ENCODE measurements around the gene SLC39A8. TPM values are rescaled to one million over a fixed set of nuclear protein-coding genes. Genes with fewer than 3 reads are reported as not detected.

SLC39A8 gene
- total RNA-seq, 1 experiment from 2014 or later = 35.9 TPM

GRCh38 chr4:102328045-102328444, 17.2 kb downstream of the SLC39A8 start (continued):
- TF ChIP-seq ATF3 (CRISPR knock-in tag; conservative IDR thresholded peaks at IDR 0.05) = no peak
- no peak for TF ChIP-seq AR (CRISPR knock-in tag; IDR thresholded peaks at IDR 0.05)
- no peak for TF ChIP-seq FOXK1 (CRISPR knock-in tag; IDR thresholded peaks at IDR 0.05)
- TF ChIP-seq JAZF1 (CRISPR knock-in tag; IDR thresholded peaks at IDR 0.05) = no peak
- no peak for TF ChIP-seq MLX (CRISPR knock-in tag; IDR thresholded peaks at IDR 0.05)

GRCh38 chr4:102326951-102327350, 18.3 kb downstream of the SLC39A8 start:
- no peak for ATAC-seq
- CTCF ChIA-PET = no interaction called here
- Mint-ChIP-seq H3K9me3 (no peaks in the 10 kb centered on the region), H3K27me3 (ENCODE audit: low read depth) (no peaks in the 10 kb centered on the region), H3K4me1 (peaks cover 65% of the 10 kb centered on the region), H3K27ac (no peak overlapping the region; the same call in 1 of the 2 replicates), H3K4me3 (no peak overlapping the region), H3K36me3 (peaks cover 1% of the 10 kb centered on the region; the same call in 1 of the 2 replicates)
- no peak for TF ChIP-seq NR2C2 (CRISPR knock-in tag; IDR thresholded peaks at IDR 0.05)
- TF ChIP-seq NFE2L1 (CRISPR knock-in tag; IDR thresholded peaks at IDR 0.05) = no peak
- no peak for TF ChIP-seq JUN (CRISPR knock-in tag; IDR thresholded peaks at IDR 0.05)
- TF ChIP-seq KAT7 (CRISPR knock-in tag; IDR thresholded peaks at IDR 0.05; ENCODE audit: borderline replicate concordance) = no peak
- TF ChIP-seq STAT6 (CRISPR knock-in tag; conservative IDR thresholded peaks at IDR 0.05; ENCODE audit: low read depth) = no peak
- no peak for TF ChIP-seq SP1 (CRISPR knock-in tag; conservative IDR thresholded peaks at IDR 0.05)
- no peak for TF ChIP-seq AFF4 (CRISPR knock-in tag; IDR thresholded peaks at IDR 0.05; ENCODE audit: borderline replicate concordance)
- no peak for TF ChIP-seq HMGA2 (CRISPR knock-in tag; IDR thresholded peaks at IDR 0.05)
- no peak for TF ChIP-seq ZSCAN18 (CRISPR knock-in tag; IDR thresholded peaks at IDR 0.05)
- TF ChIP-seq GTF2I (CRISPR knock-in tag; conservative IDR thresholded peaks at IDR 0.05) = no peak
- TF ChIP-seq FOXP1 (CRISPR knock-in tag; IDR thresholded peaks at IDR 0.05; ENCODE audit: borderline replicate concordance) = no peak
- no peak for TF ChIP-seq FOXJ3 (CRISPR knock-in tag; IDR thresholded peaks at IDR 0.05; ENCODE audit: borderline replicate concordance)
- no peak for TF ChIP-seq MLX (CRISPR knock-in tag; IDR thresholded peaks at IDR 0.05)
- TF ChIP-seq CREM (CRISPR knock-in tag; IDR thresholded peaks at IDR 0.05) = no peak
- no peak for DNase-seq (ENCODE audit: low spot score)
- POLR2A ChIA-PET = no interaction called here
